ENCODE data around the gene SLC16A4.

DNA sequence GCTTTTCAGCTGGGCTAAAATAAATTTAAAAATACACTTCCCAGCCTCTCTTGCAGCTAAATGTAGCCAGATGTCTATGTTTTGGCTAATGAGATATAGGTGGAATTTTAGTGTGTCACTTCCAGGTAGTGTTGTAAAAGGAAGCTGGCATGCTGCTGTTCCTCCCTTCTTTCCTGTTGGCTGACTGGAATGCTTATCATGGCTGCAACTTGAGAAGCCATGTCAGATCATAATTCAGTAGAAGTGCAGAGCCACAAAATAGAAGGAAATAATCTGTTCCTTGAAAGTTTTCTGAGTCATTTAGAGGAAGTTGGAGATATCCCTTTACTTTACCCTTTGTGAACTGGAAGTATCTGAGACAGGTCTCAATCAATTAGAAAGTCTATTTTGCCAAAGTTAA, 62.6 kb downstream of the SLC16A4 start:
- TF ChIP-seq POLR2A (IDR thresholded peaks at IDR 0.05) (no peak), CTCF (IDR thresholded peaks at IDR 0.05) (no peak)
